Measurements from ENCODE around the gene MAFG. TPM values are rescaled to one million over a fixed set of nuclear protein-coding genes. Genes with fewer than 3 reads are reported as not detected.
A peak's percentile ranks its signal among the peaks of the same experiment; 100 is the strongest.

Gene MAFG
- total and polyA plus RNA-seq, 2 experiments from 2014 or later: 17.2 to 33.4 TPM

DNA sequence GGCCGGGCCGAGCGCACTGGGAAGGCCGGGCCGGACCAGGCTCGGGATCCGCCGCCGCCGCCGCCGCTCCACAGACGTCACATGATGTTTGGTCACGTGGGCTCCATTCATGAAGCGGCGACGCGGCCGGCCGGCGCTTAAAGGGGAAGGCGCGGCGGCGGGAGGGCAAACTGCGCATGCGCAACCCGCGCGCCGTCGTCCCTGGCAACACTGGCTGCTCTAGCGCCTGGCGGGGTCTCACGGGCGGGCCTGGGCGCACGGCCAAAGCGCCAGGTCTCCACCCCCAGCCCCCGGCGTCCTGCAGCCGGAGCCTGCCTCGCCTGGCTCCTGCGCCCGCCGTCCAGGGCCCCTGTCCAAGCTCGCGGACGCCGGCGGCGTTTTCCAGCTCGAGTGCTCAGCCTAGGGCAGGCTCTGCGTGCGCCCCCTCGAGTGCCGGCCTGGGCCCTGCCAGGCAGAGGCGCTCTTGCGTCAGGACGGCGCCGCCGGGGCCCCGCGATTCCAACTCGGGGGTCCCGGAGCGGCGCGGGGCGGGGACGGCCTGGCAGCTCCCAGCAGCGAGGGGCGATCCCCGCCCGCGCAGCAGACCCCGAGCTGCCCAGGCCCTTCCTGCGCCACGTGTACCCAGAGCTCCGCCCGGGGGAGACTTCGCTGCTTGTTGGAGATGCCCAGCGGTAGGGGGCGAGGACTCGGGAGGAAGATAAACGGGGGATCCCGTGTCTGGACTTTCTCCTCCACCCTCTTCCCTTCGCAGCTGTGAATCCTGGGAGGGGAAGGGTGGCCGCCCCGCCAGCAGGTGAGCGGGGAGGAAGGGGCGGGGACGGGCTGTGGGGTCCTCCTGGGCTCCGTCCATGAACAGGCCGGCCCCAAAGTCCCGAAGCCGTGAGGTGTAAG is at the start of gene MAFG (continued):
- TF ChIP-seq JUNB (IDR thresholded peaks at IDR 0.05; ENCODE audit: unreplicated experiment): no peak

DNA sequence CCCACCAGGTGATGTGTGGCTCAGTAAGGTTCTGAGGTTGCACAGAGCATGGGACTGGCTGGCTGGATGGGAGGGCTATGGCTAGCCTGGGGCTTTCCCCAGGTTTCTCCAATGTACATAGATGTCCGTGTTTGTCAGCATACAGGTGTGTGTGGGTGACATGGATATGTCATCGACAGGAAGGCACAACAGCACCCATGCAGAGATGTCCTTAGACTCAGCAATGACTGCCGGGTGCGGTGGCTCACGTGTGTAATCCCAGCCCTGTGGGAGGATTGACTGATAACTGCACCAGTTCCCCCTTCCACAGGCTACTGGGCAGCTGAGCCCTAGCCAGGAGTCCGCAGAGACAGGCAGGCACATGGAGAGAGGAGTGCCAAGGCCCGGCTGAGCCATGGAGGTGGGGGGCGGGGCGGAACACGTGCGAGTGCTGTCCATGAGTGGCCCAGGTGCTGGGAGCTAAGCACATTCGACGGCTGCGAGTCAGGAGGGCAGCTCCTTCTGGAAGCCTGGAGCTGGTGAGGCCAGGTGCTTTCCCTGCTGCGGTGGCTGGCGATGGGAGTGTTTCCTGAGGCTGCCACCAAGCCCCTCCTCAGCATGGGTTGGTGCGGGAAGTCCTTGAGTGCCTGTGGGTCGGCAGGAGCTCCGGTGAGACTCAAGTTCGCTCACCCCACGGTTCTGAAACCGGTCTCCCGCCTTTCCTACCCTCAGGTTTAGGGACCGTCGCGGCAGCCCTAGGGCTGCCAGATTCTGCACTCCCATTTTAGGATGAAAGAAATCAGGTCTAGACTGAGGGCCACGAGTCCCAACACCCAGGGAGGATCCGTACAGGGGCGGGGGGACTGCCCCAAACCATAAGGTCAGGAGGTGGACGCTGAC is 49.0 kb upstream of the MAFG start:
- Mint-ChIP-seq H3K27ac (peak overlapping the region; percentile 88; the same call in 1 of the 2 replicates), H3K9me3 (peaks cover 23% of the 10 kb centered on the region), H3K4me1 (peaks cover 6% of the 10 kb centered on the region; the same call in 2 of the 3 replicates), H3K36me3 (ENCODE audit: low read depth) (peaks cover 30% of the 10 kb centered on the region), H3K27me3 (ENCODE audit: insufficient read depth, low read depth, poor library complexity) (peaks cover 33% of the 10 kb centered on the region), H3K4me3 (peak overlapping the region; percentile 89)
- H4K20me1 ChIP-seq (replicated peaks; ENCODE audit: insufficient read depth): no peaks in the 10 kb centered on the region; the same call in 1 of the 2 replicates
- no peak for TF ChIP-seq EZH2 (IDR thresholded peaks at IDR 0.05; ENCODE audit: low read depth, unreplicated experiment)
- H3K4me3 ChIP-seq: peak overlapping the region; percentile 92
- ATAC-seq (peak; percentile 48), DNase-seq (ENCODE audit: low spot score) (peak; percentile 77)
- no peaks in the 10 kb centered on the region for H3K9me2 ChIP-seq (ENCODE audit: insufficient read depth)
- H3K4me2 ChIP-seq: peak overlapping the region; percentile 96
- H3K27ac ChIP-seq (ENCODE audit: low read depth): no peak overlapping the region
- H3K27me3 ChIP-seq (ENCODE audit: insufficient read depth): peaks cover 31% of the 10 kb centered on the region
- H3K79me2 ChIP-seq (replicated peaks; ENCODE audit: insufficient read depth): peaks cover 9% of the 10 kb centered on the region
- H3F3A ChIP-seq (replicated peaks; ENCODE audit: low read depth): peaks cover 4% of the 10 kb centered on the region; the same call in 1 of the 2 replicates
- H3K4me1 ChIP-seq (ENCODE audit: insufficient read depth): no peaks in the 10 kb centered on the region
- peaks cover 4% of the 10 kb centered on the region; the same call in 1 of the 2 replicates for H3K36me3 ChIP-seq (ENCODE audit: insufficient read depth)
- peak overlapping the region; percentile 80 for H2AFZ ChIP-seq

DNA sequence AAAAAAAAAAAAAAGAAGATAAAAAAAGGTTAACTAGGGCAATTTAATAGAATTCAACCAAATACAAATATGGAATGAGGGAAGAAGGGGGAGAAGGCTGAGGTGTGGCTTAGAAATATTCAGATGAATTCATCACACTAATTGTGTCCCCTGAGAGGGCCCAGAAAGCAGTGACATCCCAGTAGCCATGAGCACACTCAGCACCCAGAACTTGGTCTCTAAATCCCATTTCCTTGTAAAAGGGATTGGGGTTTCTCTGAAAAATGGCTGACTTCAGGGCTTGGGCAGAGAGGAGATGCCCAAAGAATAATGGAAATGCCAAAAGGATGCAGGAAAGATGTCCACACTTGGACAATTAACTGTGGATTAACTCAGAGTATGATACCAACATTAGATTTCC is 45.9 kb upstream of the MAFG start:
- DNase-seq (ENCODE audit: low spot score) (no peak), ATAC-seq (no peak)
- Histone ChIP-seq H3K79me2 (replicated peaks; ENCODE audit: insufficient read depth) (peaks cover 5% of the 10 kb centered on the region; the same call in 1 of the 2 replicates), H3K4me1 (ENCODE audit: insufficient read depth) (peaks cover 2% of the 10 kb centered on the region; the same call in 1 of the 2 replicates), H3K4me3 (no peak overlapping the region), H3K27me3 (ENCODE audit: insufficient read depth) (peaks cover 39% of the 10 kb centered on the region), H2AFZ (no peak overlapping the region), H3K9me2 (ENCODE audit: insufficient read depth) (no peaks in the 10 kb centered on the region), H4K20me1 (replicated peaks; ENCODE audit: insufficient read depth) (no peaks in the 10 kb centered on the region), H3F3A (replicated peaks; ENCODE audit: low read depth) (0 out of 2 replicates have a peak, but pooled peaks cover 3% of the 10 kb centered on the region), H3K4me2 (no peak overlapping the region), H3K36me3 (ENCODE audit: insufficient read depth) (no peaks in the 10 kb centered on the region), H3K27ac (ENCODE audit: low read depth) (no peak overlapping the region)
- H3K36me3 Mint-ChIP-seq (ENCODE audit: low read depth): peaks cover 9% of the 10 kb centered on the region; the same call in 2 of the 3 replicates
- H3K27me3 Mint-ChIP-seq (ENCODE audit: insufficient read depth, low read depth, poor library complexity): peaks cover 44% of the 10 kb centered on the region
- H3K9me3 Mint-ChIP-seq: peaks cover 23% of the 10 kb centered on the region
- no peak overlapping the region for H3K4me3 Mint-ChIP-seq
- no peaks in the 10 kb centered on the region for H3K4me1 Mint-ChIP-seq
- no peak overlapping the region for H3K27ac Mint-ChIP-seq
- TF ChIP-seq POLR2AphosphoS5 (IDR thresholded peaks at IDR 0.05; ENCODE audit: low read depth): no peak
- no peak for TF ChIP-seq EZH2 (IDR thresholded peaks at IDR 0.05; ENCODE audit: low read depth, unreplicated experiment)
- no peak for TF ChIP-seq ZNF331 (CRISPR knock-in tag; IDR thresholded peaks at IDR 0.05; ENCODE audit: low read depth)
- no peak for TF ChIP-seq JUNB (IDR thresholded peaks at IDR 0.05; ENCODE audit: unreplicated experiment)
- TF ChIP-seq EZH2phosphoT487 (IDR thresholded peaks at IDR 0.05; ENCODE audit: unreplicated experiment): no peak
- TF ChIP-seq, protein P1, sequence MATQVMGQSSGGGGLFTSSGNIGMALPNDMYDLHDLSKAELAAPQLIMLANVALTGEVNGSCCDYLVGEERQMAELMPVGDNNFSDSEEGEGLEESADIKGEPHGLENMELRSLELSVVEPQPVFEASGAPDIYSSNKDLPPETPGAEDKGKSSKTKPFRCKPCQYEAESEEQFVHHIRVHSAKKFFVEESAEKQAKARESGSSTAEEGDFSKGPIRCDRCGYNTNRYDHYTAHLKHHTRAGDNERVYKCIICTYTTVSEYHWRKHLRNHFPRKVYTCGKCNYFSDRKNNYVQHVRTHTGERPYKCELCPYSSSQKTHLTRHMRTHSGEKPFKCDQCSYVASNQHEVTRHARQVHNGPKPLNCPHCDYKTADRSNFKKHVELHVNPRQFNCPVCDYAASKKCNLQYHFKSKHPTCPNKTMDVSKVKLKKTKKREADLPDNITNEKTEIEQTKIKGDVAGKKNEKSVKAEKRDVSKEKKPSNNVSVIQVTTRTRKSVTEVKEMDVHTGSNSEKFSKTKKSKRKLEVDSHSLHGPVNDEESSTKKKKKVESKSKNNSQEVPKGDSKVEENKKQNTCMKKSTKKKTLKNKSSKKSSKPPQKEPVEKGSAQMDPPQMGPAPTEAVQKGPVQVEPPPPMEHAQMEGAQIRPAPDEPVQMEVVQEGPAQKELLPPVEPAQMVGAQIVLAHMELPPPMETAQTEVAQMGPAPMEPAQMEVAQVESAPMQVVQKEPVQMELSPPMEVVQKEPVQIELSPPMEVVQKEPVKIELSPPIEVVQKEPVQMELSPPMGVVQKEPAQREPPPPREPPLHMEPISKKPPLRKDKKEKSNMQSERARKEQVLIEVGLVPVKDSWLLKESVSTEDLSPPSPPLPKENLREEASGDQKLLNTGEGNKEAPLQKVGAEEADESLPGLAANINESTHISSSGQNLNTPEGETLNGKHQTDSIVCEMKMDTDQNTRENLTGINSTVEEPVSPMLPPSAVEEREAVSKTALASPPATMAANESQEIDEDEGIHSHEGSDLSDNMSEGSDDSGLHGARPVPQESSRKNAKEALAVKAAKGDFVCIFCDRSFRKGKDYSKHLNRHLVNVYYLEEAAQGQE (IDR thresholded peaks at IDR 0.05; ENCODE audit: unreplicated experiment): no peak
- no peak for TF ChIP-seq CREB1 (CRISPR knock-in tag; IDR thresholded peaks at IDR 0.05; ENCODE audit: low read depth)
- no peak for TF ChIP-seq ZNF114 (CRISPR knock-in tag; IDR thresholded peaks at IDR 0.05)
- no peak for TF ChIP-seq NANOG (IDR thresholded peaks at IDR 0.05; ENCODE audit: borderline replicate concordance)
- TF ChIP-seq STAT1 (IDR thresholded peaks at IDR 0.05; ENCODE audit: unreplicated experiment): no peak
